OCI-LY3 (cell line): ENCODE data around the gene PSMD9.
A peak's percentile ranks its signal among the peaks of the same experiment; 100 is the strongest.
"Not testable (repeated sequence)": the region's sequence is repeated elsewhere in the genome, so short reads cannot be mapped to it uniquely, and the experiment has no call there.

Source experiments
- H2AFZ ChIP-seq: fragments of 200-600, 300-600 bp; shearing (Covaris generic); 2 replicates; pipeline ENCODE4 v1.6.0; 2014; ENCODE audit warnings: antibody characterized with exemption, low read depth, low read length
- H3K27ac ChIP-seq: fragments of 200-600, 300-600 bp; sonication (generic); 2 replicates; pipeline ENCODE4 v1.5.1; 2014; ENCODE audit warnings: mild to moderate bottlenecking, low read length, moderate library complexity, mixed read lengths
- H3K27me3 ChIP-seq: fragments of 200-600, 300-600 bp; sonication (generic); 2 replicates; pipeline ENCODE4 v1.6.1; 2014; ENCODE audit warnings: low read depth, low read length, mixed read lengths
- H3K36me3 ChIP-seq: fragments of 200-600, 300-600 bp; sonication (generic); replicated peaks from 2 replicates; pipeline ENCODE3; 2014; ENCODE audit warnings: low read depth, low read length, mixed read lengths
- H3K4me1 ChIP-seq: fragments of 300-600, 200-600 bp; sonication (generic); 2 replicates; pipeline ENCODE4 v1.6.1; 2014; ENCODE audit warnings: low read length, mixed read lengths
- H3K4me2 ChIP-seq: fragments of 200-600, 300-600 bp; sonication (generic); 2 replicates; pipeline ENCODE4 v1.6.1; 2014; ENCODE audit warnings: low read length, mixed read lengths
- H3K4me3 ChIP-seq: fragments of 300-600, 200-600 bp; sonication (generic); 2 replicates; pipeline ENCODE4 v1.5.1; 2014; ENCODE audit warnings: antibody characterized with exemption, mild to moderate bottlenecking, low read length, moderate library complexity
- H3K79me2 ChIP-seq: fragments of 300-600, 200-600 bp; shearing (Covaris generic); 2 replicates; pipeline ENCODE4 v1.6.1; 2014; ENCODE audit warnings: mild to moderate bottlenecking, low read length, mixed read lengths
- H3K9ac ChIP-seq: fragments of 300-600, 200-600 bp; shearing (Covaris generic); 2 replicates; pipeline ENCODE4 v1.6.0; 2014; ENCODE audit warnings: mild to moderate bottlenecking, low read length, moderate library complexity
- H3K9me3 ChIP-seq: fragments of 200-600, 300-600 bp; shearing (Covaris generic); 2 replicates; pipeline ENCODE4 v1.6.1; 2014; ENCODE audit warnings: low read length, mixed read lengths; ENCODE audit not compliant: insufficient read depth
- H4K20me1 ChIP-seq: fragments of 200-600, 300-600 bp; sonication (generic); 2 replicates; pipeline ENCODE4 v1.6.1; 2016; ENCODE audit warnings: low read length, mixed read lengths; ENCODE audit not compliant: insufficient read depth
- CTCF ChIP-seq: fragments of 200-600, 300-600 bp; sonication (generic); IDR thresholded peaks from 2 replicates; pipeline ENCODE4 v1.5.1; 2014; ENCODE audit warnings: antibody characterized with exemption, low read length, low read depth
- EZH2phosphoT487 ChIP-seq: fragments of 200-600 bp; shearing (Covaris generic); IDR thresholded peaks from 2 replicates; pipeline ENCODE4 v1.6.1; 2018; ENCODE audit warnings: antibody characterized with exemption, mixed run types, low read depth

PSMD9 gene

GRCh38 chr12:121861636-121862254 is 26.8 kb upstream of the PSMD9 start:
- Histone ChIP-seq H3K4me3 (no peak overlapping the region), H3K79me2 (no peaks in the 10 kb centered on the region), H2AFZ (no peak overlapping the region), H3K9ac (no peak overlapping the region), H3K36me3 (no peaks in the 10 kb centered on the region), H3K9me3 (no peaks in the 10 kb centered on the region), H3K27ac (no peak overlapping the region), H3K4me2 (peak overlapping the region; percentile 12), H3K4me1 (peaks cover 12% of the 10 kb centered on the region), H4K20me1 (no peaks in the 10 kb centered on the region), H3K27me3 (peaks cover 3% of the 10 kb centered on the region; the same call in 1 of the 2 replicates)
- TF ChIP-seq EZH2phosphoT487 = no peak
- no peak for TF ChIP-seq CTCF

- no peaks in the 10 kb centered on the region for H3K79me2 ChIP-seq
- H3K27ac ChIP-seq = no peak overlapping the region
- H3K9ac ChIP-seq = no peak overlapping the region
- H3K4me2 ChIP-seq = no peak overlapping the region
- H3K4me3 ChIP-seq = no peak overlapping the region
- H3K9me3 ChIP-seq = no peaks in the 10 kb centered on the region
- no peaks in the 10 kb centered on the region for H3K36me3 ChIP-seq
- no peak overlapping the region for H2AFZ ChIP-seq
- H4K20me1 ChIP-seq = no peaks in the 10 kb centered on the region
- H3K27me3 ChIP-seq = peaks cover 3% of the 10 kb centered on the region; the same call in 1 of the 2 replicates
- no peak for TF ChIP-seq CTCF
- no peak for TF ChIP-seq EZH2phosphoT487
- no peaks in the 10 kb centered on the region for H3K4me1 ChIP-seq
Observed at GRCh38 chr12:121866331-121866730, 22.3 kb upstream of the PSMD9 start.

- not testable (repeated sequence) for H3K4me1 ChIP-seq, H3K4me2 ChIP-seq, H4K20me1 ChIP-seq, H3K9me3 ChIP-seq, H3K9ac ChIP-seq, H3K79me2 ChIP-seq, H3K4me3 ChIP-seq, H3K27me3 ChIP-seq, H3K36me3 ChIP-seq, H3K27ac ChIP-seq, H2AFZ ChIP-seq
Observed at GRCh38 chr12:121869229-121869628, 19.4 kb upstream of the PSMD9 start.

- Histone ChIP-seq H3K9me3 (no peaks in the 10 kb centered on the region), H3K36me3 (no peaks in the 10 kb centered on the region), H3K4me3 (no peak overlapping the region), H3K4me1 (peaks cover 4% of the 10 kb centered on the region; the same call in 1 of the 2 replicates), H3K79me2 (no peaks in the 10 kb centered on the region), H2AFZ (no peak overlapping the region), H3K9ac (no peak overlapping the region), H4K20me1 (no peaks in the 10 kb centered on the region), H3K27me3 (no peaks in the 10 kb centered on the region), H3K4me2 (no peak overlapping the region), H3K27ac (no peak overlapping the region)
- no peak for TF ChIP-seq EZH2phosphoT487
- no peak for TF ChIP-seq CTCF
Observed at GRCh38 chr12:121871467-121871866, 17.1 kb upstream of the PSMD9 start.
